Loucy (cell line): Measurements from ENCODE around the gene HNRNPUL2.

Experiments
- CTCF ChIP-seq: fragments of 200-600 bp; sonication (generic); conservative IDR thresholded peaks from 2 replicates; pipeline ENCODE4 v1.5.1; 2014; ENCODE audit warnings: mild to moderate bottlenecking, antibody characterized with exemption, low read length
- EZH2phosphoT487 ChIP-seq: fragments of 200-600 bp; IDR thresholded peaks from 2 replicates; pipeline ENCODE4 v1.6.1; 2018; ENCODE audit warnings: antibody characterized with exemption, mild to moderate bottlenecking, moderate library complexity, borderline replicate concordance

- TF ChIP-seq CTCF: no peak
- no peak for TF ChIP-seq EZH2phosphoT487
Observed at GRCh38 chr11:62724171-62724570, 3.1 kb downstream of the HNRNPUL2 start.
